Hippocampal formation (tissue), 2 donors: ENCODE measurements around the gene VSIG10L.

Experiments used
- DNase-seq, 2 donors: peaks; one replicate each; lab custom pipeline; 2025; lab: John Stamatoyannopoulos, UW

Gene VSIG10L

DNA sequence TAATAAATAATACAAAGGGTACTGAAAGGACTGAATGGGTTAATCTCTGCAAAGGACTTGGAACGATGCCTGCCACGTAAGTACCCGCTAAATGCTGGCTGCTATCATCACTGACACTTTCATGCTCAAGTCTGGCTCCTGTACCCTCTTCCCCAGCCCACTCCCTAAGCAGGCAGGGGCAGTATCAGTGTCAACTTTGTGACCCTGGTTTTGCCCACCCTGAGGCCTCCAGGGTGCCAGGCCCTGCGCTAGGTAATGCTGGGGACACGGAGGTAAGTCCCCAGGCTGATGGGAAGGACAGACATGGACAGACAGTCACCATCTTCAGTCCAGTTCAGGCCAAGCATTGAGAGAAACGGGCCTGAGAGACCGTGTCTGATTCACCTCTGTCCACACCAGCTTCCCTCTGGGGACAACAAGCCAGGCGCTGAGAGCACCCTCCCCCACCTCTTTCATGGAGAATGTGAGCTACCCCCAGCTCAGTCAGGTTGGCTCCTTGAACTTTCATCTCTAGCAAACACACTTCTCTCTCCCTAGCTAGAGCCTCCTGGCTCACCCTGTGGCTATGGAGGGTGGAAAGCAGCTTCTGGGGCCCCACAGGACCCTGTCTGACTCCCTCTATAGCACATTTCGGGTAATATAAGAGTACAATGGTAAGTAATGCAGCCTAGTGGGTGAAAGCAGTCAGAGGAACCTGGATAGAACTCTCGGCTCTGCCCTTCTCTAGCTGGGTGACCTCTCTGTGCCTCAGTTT lies 23.4 kb upstream of the VSIG10L start:
- DNase-seq, result no peak

GRCh38 chr19:51364200-51365106 lies 22.5 kb upstream of the VSIG10L start:
- DNase-seq, result no peak

GRCh38 chr19:51361239-51361638 lies 19.3 kb upstream of the VSIG10L start:
- no peak for DNase-seq

GRCh38 chr19:51359294-51359693 lies 17.4 kb upstream of the VSIG10L start:
- DNase-seq, result no peak

DNA sequence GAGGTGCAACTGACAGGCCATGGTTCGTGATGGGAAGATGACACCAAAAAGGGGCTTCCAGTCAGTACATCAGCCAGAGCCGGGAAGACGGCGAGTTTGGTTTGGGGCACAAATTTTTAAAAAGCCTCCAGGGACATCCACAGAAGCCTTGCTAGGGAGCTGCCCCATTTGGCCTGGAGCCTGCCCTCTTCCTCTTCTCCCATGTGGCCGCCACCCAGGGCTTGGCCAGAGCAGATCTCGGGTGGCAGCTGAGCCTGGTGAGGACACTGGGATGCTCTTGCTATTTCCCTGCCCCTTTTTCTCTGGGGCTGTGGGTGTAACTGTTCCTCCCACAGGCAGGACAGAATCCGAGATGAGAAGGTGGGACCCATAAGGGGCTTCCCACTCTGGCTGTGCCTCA lies 16.0 kb upstream of the VSIG10L start:
- no peak for DNase-seq

DNA sequence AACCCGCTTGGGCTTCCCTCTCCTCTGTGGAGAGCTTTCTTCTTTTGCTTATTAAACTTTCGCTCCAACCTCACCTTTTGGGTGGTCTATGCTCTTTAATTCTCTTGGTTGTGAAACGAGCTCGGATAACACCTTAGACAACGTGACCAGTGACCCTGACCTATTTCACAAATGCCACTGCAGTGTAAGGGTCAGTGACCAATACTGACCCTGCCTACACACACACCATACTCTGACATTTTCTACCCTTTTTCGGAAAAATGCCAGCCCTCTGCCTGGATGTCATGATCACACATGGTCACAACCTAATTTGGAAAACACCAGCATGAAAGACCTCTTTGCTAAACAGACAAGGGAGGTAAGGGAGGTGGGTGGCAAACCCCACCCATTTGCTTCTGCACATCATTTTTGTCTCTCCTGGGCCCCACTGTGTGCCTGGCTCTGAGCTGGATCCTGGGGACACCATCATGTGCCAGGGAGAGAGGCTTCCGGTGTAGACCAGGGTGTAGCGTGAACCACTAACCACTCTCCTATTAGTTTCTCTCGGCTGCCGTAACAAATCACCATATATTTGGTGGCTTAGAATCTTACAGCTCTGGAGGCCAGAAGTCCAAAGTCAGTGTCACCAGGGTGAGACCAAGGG lies 14.3 kb upstream of the VSIG10L start:
- no peak for DNase-seq

GRCh38 chr19:51354742-51355148 lies 12.8 kb upstream of the VSIG10L start:
- DNase-seq, result peak; percentile 56 to 62

DNA sequence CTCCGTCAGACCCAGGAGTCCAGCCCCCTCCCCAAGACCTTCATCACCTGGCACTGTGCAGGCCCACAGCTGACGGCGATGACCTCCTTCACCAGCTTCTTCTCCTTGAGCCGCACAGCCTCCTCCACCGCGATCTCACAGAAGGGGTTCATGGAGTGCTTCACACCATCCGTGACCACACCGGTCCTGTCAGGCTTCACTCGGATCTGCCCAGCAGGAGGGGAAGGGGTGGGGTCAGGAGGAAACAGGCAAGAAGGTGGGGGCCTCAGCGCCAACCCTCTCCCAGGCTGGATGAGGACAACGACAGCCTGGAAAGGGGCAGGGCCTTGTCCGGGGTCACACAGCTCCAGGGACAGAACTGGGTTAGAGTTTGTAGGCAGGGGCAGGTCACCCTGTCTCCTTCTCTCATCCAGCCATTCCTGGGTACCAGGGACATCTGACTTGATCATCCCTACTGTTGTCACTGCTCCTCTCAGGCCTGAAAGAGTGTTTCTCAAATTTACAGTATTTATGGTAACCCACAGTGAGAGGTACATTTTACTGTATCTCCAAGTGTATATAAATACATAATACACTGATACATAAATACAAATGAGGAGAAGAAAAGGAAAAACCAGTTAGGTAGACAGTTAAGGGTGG lies 12.3 kb upstream of the VSIG10L start:
- no peak for DNase-seq

DNA sequence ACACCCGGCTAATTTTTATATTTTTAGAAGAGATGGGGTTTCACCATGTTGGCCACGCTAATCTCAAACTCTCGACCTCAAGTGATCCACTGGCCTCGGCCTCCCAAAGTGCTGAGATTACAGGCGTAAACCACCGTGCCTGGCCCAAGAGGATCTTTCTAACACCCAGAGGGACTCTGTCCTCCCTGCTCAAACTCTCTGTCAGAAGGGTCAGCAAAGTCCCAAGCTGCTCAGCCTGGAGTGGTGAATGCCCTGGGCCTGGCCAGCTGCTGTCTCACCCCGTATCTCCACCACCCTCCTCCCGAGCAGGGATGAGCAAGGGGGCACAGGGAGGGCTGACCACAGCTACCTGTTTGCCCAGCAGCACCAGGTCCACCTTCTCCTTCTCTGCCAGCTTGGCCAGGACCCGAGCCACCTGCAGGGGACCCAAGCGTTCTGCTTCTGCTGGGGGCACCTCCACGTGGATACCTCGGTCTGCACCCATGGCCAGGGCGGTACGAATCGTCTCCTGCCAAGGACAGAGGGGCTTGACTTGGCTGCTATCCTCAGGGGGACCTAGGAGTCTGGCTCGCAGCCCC lies 10.9 kb upstream of the VSIG10L start:
- DNase-seq, result no peak

GRCh38 chr19:51351266-51351990 lies 9.5 kb upstream of the VSIG10L start:
- DNase-seq, result no peak

DNA sequence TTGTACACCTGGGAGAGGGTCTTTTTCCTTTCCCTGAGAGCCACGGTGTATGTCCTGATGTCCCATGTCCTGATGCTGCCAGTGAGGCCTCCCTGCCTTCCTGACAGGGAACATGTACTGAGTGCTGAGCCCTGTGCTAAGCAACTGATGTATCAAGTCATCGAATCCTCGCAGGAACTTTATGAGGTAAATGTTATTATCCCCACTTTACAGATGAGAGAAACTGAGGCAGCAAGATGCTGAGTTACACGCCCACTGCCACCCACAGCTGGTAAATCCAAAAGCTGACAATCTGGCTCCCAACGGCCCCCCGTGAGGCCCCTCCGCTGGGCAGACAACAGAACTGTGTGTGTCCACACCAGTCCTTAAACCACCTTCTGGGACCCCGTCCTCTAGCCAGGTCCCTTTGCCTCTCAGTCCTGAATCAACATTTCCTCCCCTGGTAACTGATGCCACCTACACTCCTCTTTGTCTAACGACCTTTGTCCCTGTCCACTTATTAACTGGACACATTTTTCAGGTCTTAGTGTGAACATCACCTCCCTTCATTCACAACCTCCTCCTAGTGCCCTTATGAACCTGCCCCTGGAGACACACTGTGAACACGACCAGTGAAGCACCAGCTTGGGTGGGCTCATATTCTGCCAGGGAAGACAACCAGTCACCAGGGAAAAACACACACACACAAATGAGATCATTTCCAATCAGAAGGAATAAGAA lies 5.4 kb upstream of the VSIG10L start:
- no peak for DNase-seq

DNA sequence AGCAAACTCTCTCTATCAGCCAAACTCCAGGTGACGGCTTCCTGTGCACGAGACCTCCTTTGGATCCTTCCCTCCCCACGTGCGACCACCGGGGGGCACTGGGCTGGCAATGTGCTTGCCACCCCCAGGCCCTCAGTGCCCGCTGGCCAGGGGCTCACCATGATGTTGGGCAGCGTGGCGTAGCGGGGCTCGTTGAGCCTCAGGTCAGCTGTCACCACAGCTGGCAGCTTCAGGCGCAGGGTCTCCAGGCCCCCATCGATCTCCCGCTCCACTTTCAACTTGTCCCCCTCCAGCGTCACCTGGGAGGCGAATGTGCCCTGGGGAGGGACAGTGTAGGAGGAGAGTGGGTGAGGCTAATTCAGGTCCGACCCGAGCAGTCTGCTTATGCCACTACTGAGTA lies 4.8 kb upstream of the VSIG10L start:
- no peak for DNase-seq

- no peak for DNase-seq
Observed at GRCh38 chr19:51345076-51345620, 3.2 kb upstream of the VSIG10L start.

GRCh38 chr19:51342631-51343569 lies 961 bp upstream of the VSIG10L start:
- no peak for DNase-seq

GRCh38 chr19:51341066-51341465 lies 873 bp downstream of the VSIG10L start:
- DNase-seq, result no peak

DNA sequence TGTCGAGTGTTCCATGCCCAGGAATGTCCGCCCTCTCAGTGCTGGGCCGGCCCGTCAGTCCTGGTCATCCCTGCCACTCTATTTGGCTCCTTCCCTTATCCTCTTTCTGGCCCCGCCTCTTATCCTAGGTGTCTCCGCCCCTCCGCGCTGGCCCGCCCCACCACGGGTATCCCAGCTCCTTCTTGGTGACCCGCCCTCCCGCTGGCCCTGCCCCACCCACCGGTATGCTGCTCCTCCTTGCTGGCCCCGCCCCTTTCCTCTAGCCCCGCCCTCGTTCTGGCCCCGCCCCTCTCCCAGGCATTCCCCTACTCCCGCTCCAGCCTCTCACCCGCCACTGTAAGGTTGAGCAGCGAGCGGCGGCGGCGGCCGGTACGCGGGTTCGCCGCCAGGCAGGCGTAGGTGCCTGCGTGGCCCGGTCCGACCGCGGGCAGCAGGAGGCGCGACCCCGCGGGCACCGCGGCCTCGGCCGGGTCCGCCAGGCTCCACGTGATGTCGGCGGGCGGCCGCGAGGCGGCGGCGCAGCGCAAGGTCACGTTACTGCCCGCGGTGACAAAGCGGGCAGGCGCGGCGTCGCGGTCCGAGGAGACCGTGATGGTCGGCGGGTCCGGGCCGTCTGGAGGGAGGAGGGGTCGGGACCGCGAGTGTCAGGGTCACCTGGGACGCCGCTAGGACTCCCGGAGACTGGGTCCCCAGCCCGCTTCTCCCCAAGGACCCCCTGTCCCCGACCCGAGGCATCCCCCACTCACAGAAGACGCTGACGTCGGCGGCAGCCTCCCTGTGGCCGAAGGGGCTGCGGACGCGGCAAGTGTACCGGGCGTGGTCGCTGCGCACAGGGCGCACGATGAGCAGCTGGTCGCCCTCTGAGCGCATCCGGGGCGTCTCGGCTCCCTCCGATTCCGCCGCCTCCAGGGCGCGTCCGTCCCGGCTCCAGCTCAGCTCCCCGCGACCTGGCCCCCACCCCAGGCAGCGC lies 2.0 kb downstream of the VSIG10L start:
- DNase-seq, result peak; percentile 88 to 94

DNA sequence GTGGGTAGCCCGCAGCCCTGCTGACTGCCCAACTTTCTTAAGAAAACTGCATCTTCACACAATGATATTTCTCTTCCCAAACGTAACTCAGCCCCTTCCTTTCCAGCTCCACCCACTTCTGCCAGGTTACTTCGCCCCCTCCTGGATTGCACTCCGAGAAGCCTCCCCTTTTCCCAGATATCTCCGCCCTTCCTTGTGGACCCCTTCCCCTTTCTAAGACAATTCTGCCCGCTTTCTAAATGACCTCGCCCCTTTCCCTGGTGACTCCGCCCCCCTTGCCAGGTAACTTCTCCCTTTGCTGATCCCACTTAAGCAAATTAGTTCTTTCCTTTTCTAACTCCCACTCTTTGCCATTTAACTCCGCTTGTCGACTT lies 2.6 kb downstream of the VSIG10L start:
- no peak for DNase-seq
